SKM-1 treated with dmso at 0.1 percent for 144 hours (cell line): ENCODE data around the gene OR5K2.

ENCODE experiments used
- DNase-seq: peaks from one replicate; lab custom pipeline; 2025; ENCODE audit not compliant: unreplicated experiment; lab: John Stamatoyannopoulos, UW

The OR5K2 gene

DNA sequence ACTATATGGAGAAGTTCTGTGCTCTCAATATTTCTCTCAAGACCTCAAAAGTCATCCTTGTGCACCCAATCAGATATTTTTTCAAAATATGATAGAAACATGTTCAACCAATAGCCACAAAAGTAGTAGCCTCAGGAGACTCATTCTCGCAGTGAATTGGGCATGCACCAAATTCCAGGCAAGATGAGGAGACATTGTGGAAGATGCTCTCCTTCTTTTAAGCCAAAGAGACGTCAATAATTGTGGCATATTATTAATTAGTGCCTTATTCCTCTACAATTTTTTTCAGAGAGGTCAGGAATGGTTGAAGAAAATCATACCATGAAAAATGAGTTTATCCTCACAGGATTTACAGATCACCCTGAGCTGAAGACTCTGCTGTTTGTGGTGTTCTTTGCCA, at the start of gene OR5K2:
Gene OR5K2 (plus strand): TSS at position 301 of the 400 bp plus-strand sequence. CDS start 0 bp downstream, at position 301.
- DNase-seq, result no peak

DNA sequence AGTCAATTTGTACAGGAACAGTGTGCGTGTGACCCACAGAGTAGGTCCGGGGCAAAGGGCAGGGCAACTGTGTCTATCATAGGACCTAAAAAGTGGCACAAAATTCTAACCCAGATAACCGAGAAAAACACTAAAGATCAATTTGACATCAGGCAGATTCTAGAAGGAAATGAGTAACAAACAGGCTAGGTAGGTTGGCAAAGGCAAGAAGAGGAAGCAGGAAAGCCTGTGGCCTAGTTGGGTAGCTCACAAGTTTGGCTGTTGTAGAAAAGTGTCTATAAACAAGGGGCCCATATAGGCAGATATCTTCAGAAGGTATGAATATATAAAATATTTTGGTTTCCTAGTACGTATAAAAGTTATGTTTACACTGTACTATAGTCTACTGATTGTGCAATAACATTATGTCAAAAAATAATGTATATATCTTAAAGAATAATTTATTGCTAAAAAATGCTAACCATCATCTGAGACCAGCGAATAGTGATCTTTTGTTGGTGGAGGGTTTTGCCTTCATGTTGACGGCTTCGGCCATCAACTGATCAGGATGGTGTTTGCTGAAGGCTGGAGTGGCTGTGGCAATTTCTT, 47.8 kb upstream of the OR5K2 start:
- DNase-seq, result no peak

DNA sequence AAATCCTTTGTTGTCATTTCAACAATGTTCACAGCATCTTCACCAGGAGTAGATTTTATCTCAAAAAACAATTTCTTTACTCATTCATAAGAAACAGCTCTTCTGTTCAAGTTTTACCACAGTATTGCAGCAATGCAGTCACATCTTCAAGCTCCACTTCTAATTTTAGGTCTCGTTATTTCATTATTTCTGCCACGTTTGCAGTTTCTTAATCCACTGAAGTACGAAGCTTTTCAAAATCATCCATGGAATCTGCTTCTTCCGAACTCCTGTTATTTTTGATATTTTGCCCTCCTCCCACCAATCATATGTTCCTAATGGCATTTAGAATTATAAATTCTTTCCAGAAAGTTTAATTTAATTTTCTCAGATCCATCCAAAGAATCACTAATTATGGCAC, 47.1 kb upstream of the OR5K2 start:
- no peak for DNase-seq

DNA sequence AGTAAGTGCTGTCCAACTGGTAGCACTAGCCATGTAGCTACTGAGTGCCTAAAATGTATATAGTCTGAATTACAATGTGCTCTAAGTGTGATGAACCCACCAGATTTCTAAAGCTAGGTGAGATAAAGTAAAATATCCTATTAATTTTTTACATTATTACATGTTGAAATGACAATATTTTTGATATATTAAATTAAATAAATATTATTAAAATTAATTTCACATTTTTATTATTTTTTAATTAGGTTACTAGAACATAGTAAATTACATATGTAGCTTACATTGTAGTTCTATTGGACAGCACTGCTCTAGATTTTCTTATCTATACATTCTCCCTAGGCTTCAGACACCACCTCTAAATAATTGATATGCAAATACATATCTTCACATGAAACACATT, 43.7 kb upstream of the OR5K2 start:
- no peak for DNase-seq

DNA sequence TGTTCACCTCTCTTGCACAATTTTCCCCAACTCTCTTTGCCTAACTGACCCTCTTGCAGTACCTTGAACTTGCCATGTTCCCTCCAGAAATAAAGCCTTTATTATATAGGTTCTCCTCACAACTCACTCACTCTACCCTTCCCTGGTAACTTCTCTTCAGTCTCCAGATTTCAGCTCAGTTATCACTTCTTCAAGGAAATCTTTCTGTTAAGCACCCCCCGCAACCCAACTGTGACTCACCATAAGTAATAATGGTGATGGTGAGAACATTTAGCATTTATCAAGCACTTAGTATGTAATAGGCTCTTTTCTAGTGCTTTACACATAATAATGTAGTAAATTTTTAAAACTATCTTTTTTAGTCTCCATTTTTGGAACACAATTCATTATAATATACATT, 42.6 kb upstream of the OR5K2 start:
- DNase-seq, result no peak

DNA sequence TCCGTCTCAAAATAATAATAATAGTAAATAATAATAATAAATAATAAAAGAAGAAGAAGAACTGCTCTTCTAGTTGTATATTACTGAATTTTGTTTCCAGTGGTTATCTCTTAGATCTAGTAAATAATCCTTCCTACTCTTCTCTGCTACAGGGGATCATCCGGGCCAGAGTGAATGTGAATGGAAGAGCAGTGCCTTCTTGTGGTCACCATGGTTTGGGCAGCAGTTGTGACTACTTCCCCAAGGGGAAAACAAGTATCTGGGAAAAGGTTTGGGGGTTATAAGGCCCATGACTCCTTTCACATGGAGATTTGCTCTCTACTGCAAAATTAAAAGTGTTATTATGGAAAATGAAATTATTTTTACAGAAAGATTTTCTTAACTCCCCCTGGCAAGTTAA, 39.9 kb upstream of the OR5K2 start:
- no peak for DNase-seq

DNA sequence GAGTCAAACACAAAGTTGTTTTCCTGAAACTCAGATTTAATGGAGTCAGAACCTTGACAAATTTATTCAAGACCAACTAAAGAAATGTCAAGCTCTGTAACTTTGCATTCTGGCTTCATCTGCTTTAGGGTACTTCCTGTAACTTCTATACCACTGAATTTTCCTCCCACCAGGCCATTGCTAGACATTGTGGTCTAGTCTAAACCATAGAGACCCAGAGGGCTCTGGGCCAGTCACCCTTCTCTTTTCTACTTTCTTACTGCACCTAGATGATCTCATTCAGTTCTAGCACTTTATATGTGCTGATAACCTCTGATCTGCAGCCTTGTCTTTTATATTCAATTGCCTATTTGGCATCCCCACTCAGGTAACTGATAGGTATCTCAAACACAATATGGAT, 37.3 kb upstream of the OR5K2 start:
- no peak for DNase-seq

DNA sequence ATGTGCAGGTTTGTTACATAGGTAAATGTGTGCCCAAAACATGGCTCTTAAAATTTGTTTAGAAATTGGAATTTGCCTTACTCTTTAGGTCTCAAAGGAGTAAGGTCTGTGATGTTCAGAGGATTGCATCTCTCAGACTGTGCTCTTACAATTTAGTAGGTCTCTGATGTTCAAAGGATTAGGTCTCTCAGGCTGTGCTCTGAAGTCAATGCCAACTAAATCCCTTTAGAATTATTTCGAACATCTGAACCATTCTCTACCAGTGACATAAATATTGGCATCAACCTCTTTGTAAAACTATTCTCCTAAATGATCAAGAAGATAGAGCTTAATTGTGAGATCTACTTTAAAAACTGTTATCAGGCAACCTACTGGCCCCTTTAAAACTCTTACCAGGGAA, 34.6 kb upstream of the OR5K2 start, which contains the start of gene OR5K1:
Gene OR5K1 (plus strand): TSS at position 301 of the 400 bp plus-strand sequence. CDS start 6,376 bp downstream, outside the sequence.
- DNase-seq, result no peak

DNA sequence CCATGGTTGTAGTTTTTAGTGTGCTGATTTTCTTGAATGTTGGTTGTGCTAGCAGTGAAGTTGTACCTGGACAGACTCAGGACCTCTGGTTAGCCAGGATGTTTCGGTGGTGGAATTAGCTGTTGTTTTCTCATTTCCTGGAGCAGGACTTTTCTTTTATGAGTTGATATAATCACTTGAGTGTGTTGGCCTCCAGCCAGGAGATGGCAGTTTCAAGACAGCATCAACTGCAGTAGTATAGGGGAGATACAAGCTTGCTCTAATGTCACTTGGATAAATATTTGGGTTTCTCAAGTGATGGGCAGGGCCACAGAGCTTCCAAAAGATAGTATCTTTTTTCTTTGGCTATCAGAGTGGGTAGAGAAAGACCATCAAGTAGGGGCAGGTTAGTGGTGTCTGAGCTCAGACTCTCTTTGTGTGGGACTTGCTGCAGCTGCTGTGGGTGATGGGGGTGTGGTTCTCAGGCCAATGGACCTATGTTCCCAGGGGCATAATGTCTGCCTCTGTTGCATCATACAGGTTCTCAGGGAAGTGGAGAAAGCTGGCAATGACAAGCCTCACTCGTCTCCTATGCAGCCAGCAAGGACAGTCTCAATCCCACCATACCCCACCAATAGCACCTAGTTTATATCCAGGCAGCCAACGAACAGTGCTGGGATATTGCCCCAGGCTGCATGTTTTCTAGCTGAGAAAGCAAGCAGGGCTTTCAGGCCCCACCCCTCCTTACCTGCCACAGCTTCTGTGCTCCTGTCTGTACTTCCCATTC, 14.6 kb upstream of the OR5K2 start:
- no peak for DNase-seq

DNA sequence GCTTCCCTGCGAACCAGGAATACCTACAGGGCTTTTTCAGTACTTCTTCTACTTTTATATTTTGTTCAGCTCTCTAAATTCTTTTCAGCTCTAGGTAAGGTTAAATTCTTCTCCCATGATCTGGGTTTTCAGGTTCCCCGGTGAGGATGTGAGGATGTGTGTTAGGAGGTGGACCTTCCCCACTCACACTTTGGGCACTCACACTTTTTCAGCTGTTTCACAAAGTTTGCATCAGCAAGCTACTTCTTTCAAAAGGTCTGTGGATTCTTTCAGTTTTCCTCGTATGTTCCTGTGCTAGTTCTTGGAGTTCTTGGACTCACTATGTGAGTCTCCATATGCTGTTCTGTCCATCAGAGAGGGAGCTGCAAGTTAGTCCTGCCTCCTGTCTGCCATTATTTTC, 13.9 kb upstream of the OR5K2 start:
- DNase-seq, result no peak

DNA sequence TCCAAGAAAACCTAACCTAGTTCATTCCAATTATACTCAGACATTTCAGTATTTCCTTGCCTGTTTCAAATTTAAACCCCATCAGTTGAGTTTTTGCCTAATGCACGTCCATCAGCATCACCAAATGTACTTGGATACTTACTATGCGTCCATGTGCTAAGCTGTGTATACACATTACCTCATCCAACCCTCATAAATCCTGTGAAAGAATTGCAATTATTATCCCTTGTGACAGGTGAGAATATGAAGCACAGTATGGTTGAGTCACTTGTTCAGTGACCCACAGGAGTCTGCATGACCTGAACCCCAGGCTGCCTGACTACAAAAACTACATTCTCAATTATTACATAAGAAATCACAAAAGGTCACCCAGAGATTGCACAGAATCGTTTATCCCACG, 2.5 kb downstream of the OR5K2 start:
- DNase-seq, result no peak

DNA sequence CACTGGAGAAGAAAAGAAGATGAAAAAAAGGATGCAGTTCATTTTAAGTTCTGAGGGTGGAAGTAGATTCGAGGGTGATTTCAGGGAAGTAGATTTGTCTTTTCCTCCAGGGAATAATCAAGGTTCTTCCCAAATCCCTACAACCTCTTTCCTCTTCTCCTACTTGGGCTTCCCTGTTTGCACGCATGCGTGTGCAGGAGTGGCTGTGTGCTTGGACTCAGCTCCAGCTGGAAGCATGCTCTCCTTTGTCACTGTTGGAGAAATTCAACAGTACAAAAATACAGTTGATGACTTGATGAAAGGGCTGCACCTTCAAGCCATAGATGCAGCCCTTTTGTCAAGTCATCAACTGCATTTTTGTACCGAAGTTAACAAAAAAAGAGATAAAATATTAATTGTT, 3.8 kb downstream of the OR5K2 start:
- DNase-seq, result no peak

DNA sequence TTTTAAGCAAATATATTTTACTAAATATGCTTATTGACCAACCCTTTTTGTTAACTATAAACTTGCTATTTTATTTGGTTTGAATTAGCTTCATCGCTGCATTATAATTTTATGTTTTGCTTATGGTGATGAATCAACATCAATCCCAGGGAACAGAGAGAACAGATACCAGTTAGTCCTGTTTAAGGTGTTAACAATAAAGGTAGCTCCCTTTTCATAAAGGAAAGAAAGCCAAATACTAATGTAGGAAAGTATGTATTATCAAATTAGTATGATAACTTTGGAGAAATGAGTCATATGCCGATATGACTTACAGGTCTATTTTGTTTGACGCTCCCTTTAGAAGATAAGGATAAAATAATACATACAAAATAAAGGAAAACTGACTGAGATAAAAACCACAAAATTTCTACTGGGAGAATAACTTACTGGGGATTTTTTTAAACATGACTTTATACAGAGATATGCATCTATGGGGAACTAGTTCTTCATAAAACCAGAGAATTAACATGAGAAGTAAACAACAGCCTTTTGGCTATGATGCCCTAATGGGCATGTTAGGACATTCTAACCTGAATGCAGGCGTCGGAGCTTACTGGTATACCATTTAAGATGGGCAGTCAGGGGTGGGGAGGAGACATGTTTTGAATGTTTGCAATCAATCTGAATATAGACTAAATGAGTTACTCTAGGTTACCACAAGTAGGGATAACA, 4.5 kb downstream of the OR5K2 start:
- no peak for DNase-seq

DNA sequence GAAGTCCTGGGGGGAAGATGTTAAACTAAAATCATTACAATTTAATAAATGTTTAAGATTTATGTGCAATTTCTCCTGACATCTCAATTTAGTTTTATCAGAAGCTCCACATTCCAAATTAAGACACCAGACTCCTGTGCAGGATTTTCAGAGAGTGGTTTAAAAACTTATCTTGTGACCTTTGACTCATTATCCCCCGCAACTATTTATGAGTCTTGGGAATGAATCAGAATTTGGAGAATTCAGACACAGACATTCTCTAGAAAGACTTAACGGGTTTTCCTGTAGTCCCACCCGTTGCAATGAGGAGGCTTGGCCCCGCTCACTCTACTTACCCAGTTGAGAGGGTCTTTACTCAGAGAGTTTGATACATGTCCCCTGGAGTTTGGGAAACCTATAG, 7.1 kb downstream of the OR5K2 start:
- no peak for DNase-seq

DNA sequence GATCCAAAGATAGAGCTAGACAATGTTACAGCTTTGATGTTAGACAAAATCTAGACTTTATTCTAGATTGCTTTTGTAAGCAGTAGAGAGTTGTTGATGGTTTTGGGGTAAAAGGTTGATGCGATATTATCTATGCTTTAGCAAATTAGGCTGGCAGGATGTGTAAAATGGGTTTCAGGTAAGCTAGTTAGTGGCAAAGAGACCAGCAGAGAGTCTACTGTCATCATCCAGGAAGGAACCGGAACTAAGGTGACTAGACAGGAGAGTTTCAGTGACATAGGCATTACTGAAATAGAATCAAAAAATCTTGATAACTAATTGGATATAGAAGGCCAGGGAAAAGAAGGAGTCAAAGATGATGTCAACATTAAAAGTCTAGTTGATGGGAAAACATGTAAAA, 11.1 kb downstream of the OR5K2 start:
- no peak for DNase-seq

DNA sequence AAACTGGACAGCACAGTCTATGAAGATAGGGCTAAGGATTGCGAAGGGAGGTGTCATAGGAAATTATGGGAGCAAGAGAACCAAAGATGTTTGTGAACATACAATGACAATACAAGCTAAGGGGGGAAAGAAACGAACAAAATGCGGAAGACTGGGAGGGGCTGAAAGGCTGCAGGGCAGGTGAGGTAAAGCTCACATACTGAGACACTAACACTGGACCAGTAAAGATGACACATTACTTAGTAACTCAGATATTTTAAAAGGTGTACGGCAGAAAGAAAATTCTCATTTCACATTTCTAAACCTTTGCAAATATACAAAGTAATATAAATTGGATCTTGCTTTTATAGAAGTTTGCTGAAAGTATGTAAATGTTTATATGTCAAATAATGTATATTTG, 15.1 kb downstream of the OR5K2 start:
- no peak for DNase-seq

DNA sequence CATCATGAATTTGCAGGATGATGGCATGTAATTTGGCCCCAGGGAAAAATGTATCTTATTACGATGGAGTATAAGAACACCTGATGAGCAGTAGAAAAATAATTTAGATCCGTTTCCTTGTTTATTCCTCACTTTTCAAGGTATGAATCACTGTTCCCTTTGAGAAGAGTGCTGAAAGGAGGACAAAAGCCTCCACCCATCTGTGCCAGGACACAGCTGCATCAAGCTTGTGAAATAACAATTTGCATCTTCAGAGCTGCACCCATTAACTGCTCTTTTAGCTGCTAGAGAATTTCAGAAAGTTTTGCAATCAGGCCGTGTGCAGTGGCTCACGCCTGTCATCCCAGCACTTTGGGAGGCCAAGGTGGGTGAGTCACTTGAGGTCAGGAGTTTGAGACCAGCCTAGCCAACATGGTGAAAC, 15.6 kb downstream of the OR5K2 start:
- DNase-seq, result peak; percentile 78

DNA sequence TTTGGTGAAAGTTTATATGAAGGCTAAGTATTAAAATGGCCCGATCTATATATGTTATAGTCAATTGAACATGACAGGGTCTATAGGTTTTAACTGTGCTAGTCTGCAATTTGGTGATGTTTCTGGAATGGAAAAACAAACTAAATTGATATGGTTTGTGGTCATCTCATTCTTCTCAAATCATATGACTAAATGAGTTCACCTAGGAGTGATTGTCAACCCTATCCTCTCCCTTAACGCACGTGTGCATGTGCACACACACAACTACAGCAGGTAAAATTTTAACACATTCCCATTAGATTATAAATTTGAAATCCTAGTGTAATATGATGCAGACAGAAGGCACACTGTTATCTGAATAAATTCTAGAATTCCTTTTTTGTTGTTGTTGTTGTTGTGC, 16.3 kb downstream of the OR5K2 start:
- DNase-seq, result no peak

DNA sequence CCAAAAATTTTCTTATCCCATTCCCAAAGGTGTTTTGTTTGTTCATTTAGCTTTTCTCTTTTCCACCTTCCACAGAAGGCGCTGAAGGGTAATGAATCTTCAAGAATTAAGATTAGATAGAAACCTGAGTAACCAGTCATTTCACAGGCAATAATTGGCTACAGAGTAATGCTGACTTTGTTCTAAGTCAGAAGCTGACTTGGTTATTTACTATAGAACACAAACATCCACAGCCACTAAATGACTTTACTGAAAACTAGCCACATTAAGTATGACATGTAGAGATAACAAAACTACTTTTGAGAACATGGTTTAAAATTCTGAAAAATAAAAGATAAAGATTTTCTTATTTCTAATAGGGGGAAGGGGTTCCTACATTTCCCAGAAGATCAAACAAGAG, 17.5 kb downstream of the OR5K2 start:
- no peak for DNase-seq

DNA sequence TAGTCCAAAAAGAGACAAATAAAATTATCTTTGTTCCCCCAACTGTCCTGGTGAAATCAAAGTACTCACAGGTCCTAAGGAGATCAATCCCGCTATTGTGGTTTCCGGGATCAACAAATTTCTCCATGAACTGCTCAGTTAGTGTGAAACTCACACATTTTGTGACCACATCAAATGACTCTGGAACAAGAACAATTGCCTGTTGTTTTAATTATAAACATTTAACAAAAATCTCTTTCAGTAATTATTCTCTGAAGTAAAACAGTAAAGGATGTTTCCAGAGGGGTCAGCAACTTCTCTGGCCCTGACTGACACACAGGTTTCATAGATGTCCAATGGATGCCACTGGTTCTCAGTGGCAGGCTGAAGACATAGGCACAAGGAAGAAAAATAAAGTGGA, 21.3 kb downstream of the OR5K2 start:
- DNase-seq, result no peak

DNA sequence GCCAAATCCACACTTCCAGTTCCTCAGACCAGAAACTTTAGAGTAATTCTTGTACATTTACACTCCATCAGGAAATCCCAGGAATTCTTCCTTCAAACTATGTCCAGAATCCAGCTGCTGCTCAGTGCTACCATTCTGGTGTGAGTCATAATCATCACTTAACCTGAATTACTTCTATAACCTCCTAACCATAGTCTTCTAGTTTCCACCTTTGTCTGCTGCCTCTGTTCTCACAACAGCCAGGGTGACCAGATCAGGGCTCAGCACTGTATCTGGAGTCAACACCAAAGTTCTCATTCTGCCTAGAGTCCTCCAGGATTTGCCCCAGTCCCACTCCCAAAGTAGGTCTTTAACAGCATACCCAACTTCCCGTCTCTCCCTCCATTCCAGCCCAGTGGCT, 21.9 kb downstream of the OR5K2 start:
- no peak for DNase-seq

DNA sequence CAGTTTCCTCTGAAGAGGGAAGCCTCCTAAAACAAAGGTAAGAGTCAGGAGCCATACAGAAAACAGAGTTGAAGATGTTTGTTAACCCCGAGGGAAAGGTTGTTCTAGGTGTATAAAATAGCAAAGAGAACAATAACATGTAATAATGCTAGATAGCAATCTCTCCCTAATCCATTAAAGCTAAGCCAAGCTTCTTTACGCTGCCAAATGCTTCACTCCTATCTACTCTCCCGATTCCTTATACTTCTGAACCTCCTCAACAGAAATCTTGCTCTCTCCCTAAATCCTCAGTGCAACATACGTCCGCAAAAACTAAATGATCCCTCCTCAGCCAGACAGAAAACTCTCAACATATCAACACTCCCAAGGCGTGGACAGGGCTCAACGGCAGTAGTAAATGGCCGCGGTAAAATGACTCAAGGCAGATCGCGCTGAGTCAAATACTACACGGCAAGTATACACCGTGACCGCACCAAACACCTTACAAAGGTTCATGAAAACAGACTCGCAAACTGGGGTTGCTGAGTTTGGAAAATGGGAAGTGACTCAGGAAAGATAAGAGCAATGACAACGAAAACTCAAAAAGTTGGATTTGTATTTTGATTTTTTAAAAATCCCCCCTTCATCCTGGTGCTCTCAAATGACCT, 24.5 kb downstream of the OR5K2 start:
- no peak for DNase-seq
